Lower leg skin (tissue), 4 donors: ENCODE data around the gene SRP14. TPM values are rescaled to one million over a fixed set of nuclear protein-coding genes. Genes with fewer than 3 reads are reported as not detected.
"Not testable (repeated sequence)": the region's sequence is repeated elsewhere in the genome, so short reads cannot be mapped to it uniquely, and the experiment has no call there.

Experiments
- DNase-seq, 2 donors: peaks; one replicate each; pipeline ENCODE4 v3.0.0-alpha.2; 2019; ENCODE audit warnings: low spot score in 2 of 2
- H3K4me3 ChIP-seq: fragments of 200-600 bp; sonication (generic); 2 replicates; pipeline ENCODE4 v1.5.1; 2017; ENCODE audit warnings: mild to moderate bottlenecking, low read depth; ENCODE audit not compliant: poor library complexity, severe bottlenecking
- POLR2A ChIP-seq, 2 donors: fragments of 450-650 bp; IDR thresholded peaks; one replicate each; pipeline ENCODE4 v1.6.1; 2016 to 2017; ENCODE audit warnings: antibody characterized with exemption in 2 of 2, mild to moderate bottlenecking in 1 of 2, moderate library complexity in 1 of 2
- WGBS, 2 donors: methylation state at CpG; one replicate each; pipeline ENCODE4 v1.1.5; 2018; 5-methylcytosine and 5-hydroxymethylcytosine counted together
- intact Hi-C: fragments of 100-400 bp; cut with DNase I; formaldehyde crosslinking; loops from one replicate; pipeline ENCODE4 v1.15.0; 2023; ENCODE audit warnings: low total_unique reads
- total RNA-seq, 4 donors: library from RNA; depleted of rRNA; stranded (reverse); fragments of >200 nt; gene quantifications; one replicate each; pipeline ENCODE4 v1.1.0, GENCODE V29; 2016
- TF ChIP-seq, protein P1 (sequence below), 3 donors: fragments of 450-650 bp; IDR thresholded peaks; one replicate each; pipeline ENCODE4 v1.5.1; 2016; ENCODE audit warnings: antibody characterized with exemption in 3 of 3, mild to moderate bottlenecking in 3 of 3, moderate library complexity in 2 of 3

SRP14 gene
- total RNA-seq, 4 donors from 2014 or later, result 177 to 220 (median 201) TPM

DNA sequence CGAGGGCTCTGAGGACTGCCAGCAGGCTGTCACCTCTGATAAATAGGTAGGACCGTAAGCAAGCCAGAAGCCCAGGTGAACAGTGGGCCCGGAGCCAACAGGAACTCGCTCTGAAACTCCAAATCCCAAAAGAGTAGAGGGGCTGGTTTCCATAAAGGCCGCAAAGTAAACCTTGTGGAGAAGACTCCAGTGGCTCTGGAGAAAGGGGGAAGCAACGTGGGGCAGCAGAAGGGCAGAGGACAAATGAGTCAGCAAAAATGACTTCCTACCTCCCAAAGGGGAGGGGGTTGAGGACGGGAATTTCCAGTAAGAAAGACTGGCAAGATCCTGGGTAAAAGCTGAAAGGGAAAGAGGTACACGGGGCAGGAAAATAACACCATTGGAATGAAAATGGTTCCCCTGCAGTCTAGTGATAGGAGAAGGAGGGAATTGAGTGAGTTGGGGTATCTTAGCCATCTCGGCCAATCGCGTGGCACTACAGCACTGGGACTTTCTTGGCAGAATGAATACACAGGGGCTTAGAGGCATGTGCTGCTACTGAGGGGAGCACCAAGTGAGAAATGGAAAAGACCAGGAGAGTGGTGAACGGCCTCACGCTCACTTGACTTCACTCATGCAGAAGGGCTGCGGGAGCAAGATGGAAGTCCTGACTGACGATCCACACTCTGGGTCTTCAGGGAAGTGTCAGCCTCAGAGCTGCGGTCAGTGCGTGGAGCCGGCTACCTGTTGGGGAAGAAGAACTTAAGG, 36.5 kb upstream of the SRP14 start:
- intact Hi-C loops, result no loop called here
- no peak for TF ChIP-seq POLR2A (IDR thresholded peaks at IDR 0.05)
- TF ChIP-seq, protein P1, sequence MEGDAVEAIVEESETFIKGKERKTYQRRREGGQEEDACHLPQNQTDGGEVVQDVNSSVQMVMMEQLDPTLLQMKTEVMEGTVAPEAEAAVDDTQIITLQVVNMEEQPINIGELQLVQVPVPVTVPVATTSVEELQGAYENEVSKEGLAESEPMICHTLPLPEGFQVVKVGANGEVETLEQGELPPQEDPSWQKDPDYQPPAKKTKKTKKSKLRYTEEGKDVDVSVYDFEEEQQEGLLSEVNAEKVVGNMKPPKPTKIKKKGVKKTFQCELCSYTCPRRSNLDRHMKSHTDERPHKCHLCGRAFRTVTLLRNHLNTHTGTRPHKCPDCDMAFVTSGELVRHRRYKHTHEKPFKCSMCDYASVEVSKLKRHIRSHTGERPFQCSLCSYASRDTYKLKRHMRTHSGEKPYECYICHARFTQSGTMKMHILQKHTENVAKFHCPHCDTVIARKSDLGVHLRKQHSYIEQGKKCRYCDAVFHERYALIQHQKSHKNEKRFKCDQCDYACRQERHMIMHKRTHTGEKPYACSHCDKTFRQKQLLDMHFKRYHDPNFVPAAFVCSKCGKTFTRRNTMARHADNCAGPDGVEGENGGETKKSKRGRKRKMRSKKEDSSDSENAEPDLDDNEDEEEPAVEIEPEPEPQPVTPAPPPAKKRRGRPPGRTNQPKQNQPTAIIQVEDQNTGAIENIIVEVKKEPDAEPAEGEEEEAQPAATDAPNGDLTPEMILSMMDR (IDR thresholded peaks at IDR 0.05), result no peak
- WGBS, 2 donors, result 79% methylated on average over 18 of the region's 18 CpGs
- no peak overlapping the region for H3K4me3 ChIP-seq
- no peak for DNase-seq

DNA sequence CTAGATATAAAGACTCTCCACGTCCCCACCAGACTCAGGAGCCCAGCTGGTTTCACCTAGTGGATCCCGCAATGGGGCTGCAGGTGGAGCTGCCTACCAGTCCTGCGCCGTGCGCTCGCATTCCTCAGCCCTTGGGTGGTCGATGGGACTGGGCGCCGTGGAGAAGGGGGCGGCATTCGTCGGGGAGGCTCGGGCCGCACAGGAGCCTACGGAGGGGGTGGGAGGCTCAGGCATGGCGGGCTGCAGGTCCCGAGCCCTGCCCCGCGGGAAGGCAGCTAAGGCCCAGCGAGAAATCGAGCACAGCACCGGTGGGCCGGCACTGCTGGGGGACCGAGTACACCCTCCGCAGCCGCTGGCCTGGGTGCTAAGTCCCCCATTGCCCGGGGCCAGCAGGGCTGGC, 35.7 kb upstream of the SRP14 start:
- H3K4me3 ChIP-seq, DNase-seq, intact Hi-C loops: not testable (repeated sequence)
- WGBS, 2 donors, result 92 to 96% methylated on average over 17 of the region's 27 CpGs

DNA sequence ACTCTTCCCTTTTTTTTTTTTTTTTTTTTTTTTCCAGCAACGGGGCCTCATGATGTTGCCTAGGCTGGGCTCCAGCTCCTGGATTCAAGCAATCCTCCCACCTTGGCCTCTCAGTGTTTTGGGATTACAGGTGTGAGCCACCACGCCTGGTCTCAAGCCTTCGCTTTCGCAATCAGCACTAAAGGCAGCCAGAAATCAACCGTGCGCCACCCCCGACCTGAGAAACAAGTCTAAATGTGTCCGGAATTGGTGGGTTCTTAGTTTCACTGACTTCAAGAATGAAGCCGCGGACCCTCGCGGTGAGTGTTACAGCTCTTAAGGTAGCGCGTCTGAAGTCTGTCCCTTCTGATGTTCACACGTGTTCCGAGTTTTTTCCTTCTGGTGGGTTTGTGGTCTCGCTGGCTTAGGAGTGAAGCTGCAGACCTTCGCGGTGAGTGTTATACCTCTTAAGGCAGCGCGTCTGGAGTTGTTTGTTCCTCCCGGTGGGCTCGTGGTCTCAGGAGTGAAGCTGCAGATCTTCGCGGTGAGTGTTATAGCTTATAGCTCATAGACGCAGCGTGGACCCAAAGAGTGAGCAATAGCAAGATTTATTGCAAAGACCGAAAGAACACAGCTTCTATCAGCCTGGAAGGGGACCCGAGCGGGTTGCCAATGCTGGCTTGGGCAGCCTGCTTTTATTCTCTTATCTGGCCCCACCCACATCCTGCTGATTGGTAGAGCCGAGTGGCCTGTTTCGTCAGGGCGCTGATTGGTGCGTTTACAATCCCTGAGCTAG, 34.9 kb upstream of the SRP14 start:
- DNase-seq, intact Hi-C loops, H3K4me3 ChIP-seq: not testable (repeated sequence)
- 89 to 93% methylated on average over 34 of the region's 34 CpGs for WGBS, 2 donors

DNA sequence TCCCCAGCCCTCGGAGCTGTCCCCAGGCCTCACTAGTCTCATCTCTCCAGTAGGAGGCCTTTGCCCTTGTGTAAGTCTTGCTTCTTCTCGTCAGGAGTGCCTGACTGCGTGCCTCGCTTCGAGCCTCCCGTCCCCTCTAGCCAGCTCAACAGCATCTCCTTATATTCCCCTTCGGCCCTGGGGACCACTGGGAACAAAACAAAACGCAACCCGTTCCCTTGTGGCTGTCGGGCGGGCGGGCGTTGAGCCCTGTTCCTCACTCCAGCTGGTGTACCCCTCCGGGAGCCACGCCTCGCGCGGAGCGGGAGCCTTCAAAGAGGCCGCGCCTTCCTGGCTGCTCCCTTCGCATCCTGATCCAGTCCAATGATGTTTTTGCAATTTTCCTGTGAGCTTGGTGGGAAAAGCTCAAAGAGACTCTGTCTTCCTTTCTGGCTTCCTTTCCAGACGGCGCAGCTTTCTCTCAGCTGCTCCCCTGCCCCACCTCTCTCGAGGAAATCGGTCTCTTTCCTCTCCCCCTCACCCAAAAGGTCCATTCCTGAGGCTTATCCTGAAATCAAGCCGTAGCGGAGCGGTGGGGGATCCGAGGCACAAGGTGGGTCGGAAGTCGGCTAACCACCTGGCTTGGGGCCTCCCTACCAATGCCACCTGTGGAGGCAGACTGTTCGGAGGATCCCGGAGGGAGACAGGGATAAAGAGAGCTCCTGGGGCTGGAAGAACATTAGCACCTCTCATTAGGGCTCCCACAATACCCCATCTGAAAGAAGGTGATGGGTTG, 33.4 kb upstream of the SRP14 start:
- intact Hi-C loops, result no loop called here
- no peak for DNase-seq
- 40 to 45% methylated on average over 34 of the region's 34 CpGs for whole genome bisulfite sequencing, 2 donors
- no peak overlapping the region for H3K4me3 ChIP-seq
- TF ChIP-seq, protein P1 (IDR thresholded peaks at IDR 0.05), result no peak
- TF ChIP-seq POLR2A (IDR thresholded peaks at IDR 0.05), result no peak

DNA sequence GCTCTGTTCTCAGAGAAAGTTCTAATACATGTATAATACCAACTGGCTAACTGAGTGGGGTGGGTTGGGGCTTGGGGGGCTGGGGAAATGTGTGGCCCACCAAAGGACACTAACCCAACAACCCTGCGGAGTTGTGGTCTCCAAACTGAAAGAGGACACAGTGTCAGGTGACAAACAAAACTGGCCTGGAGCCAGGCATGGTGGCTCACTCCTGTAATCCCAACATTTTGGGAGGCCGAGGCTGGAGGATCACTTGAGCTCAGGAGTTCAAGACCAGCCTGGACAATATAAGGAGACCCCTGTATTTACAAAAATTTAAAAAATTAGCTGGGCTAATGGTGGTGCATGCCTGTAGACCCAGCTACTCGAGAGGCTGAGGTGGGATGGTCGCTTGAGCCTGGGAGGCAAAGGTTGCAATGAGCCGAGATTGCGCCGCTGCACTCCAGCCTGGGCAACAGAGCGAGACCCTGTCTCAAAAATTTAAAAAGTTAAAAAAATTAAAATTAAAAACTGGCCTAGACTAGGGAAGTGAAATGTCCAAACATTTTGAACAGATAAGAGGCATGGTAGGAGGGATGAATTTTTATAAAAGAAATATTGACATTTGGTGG, 31.7 kb upstream of the SRP14 start:
- 95 to 99% methylated on average over 8 of the region's 8 CpGs for WGBS, 2 donors
- intact Hi-C loops, result no loop called here
- H3K4me3 ChIP-seq, result no peak overlapping the region
- no peak for TF ChIP-seq POLR2A (IDR thresholded peaks at IDR 0.05)
- TF ChIP-seq, protein P1 (IDR thresholded peaks at IDR 0.05), result no peak
- DNase-seq, result no peak

DNA sequence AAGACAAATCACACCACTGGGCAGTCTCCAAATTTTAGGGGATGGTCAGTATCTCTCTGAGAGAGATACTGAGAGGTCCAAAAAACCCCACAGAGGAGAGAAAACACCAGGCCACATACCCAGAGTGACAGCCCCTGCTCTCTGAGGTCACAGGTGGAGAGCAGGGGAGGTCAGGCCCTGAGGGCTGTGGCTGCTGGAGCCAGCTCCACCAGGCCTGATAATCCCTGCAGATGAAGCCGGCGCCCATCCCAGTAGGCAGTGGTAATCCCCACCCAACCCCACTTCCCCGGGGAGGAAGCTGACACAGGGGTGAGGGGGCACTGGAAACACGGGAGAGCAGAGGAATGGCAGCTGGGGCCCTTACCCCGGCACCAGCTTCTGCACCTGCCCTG, 31.2 kb upstream of the SRP14 start:
- 55 to 71% methylated on average over 5 of the region's 5 CpGs for WGBS, 2 donors
- no peak for DNase-seq
- H3K4me3 ChIP-seq, result no peak overlapping the region
- TF ChIP-seq POLR2A (IDR thresholded peaks at IDR 0.05), result no peak
- TF ChIP-seq, protein P1 (IDR thresholded peaks at IDR 0.05), result no peak
- intact Hi-C loops, result no loop called here
